GM12874 (cell line): ENCODE measurements around the gene PROSER1.

Experiments
- CTCF ChIP-seq: IDR thresholded peaks from 2 replicates; pipeline ENCODE4 v1.5.1; 2011; ENCODE audit warnings: low read depth, mild to moderate bottlenecking, control low read depth, low read length, moderate library complexity; ENCODE audit not compliant: insufficient read depth

The PROSER1 gene

GRCh38 chr13:39037880-39038568, at the start of gene PROSER1, which contains the start of gene NHLRC3:
PROSER1 (minus strand) TSS chr13:39038089; CDS start chr13:39037242, 847 bp downstream.
NHLRC3 (plus strand) TSS chr13:39038456; CDS start chr13:39038640, 184 bp downstream.
- TF ChIP-seq CTCF: no peak

- TF ChIP-seq CTCF: no peak
These were observed 36.1 kb upstream of the PROSER1 start for GRCh38 chr13:39073983-39074382.

GRCh38 chr13:39072842-39073241, 35.0 kb upstream of the PROSER1 start:
- no peak for TF ChIP-seq CTCF

GRCh38 chr13:39062004-39062403, 24.1 kb upstream of the PROSER1 start:
- no peak for TF ChIP-seq CTCF

GRCh38 chr13:39058040-39058439, 20.2 kb upstream of the PROSER1 start:
- TF ChIP-seq CTCF: no peak

GRCh38 chr13:39056018-39056417, 18.1 kb upstream of the PROSER1 start:
- TF ChIP-seq CTCF: no peak

GRCh38 chr13:39054112-39054511, 16.2 kb upstream of the PROSER1 start:
- TF ChIP-seq CTCF: no peak

- no peak for TF ChIP-seq CTCF
These were observed 15.1 kb upstream of the PROSER1 start for GRCh38 chr13:39052944-39053343.
